Measurements from ENCODE around the gene SUMO3. TPM values are rescaled to one million over a fixed set of nuclear protein-coding genes. Genes with fewer than 3 reads are reported as not detected.

SUMO3 gene
- total and polyA plus RNA-seq, 2 donors: 49.6 to 63.7 TPM

GRCh38 chr21:44822484-44823178 is 4.8 kb upstream of the SUMO3 start:
- no peak overlapping the region for H3K4me3 ChIP-seq (ENCODE audit: low read length in 2 of 2)
- no peaks in the 10 kb centered on the region for H3K36me3 ChIP-seq (ENCODE audit: control insufficient read depth in 2 of 2, insufficient read depth in 2 of 2, low read length in 1 of 2)
- no peak overlapping the region for H3K27ac ChIP-seq (ENCODE audit: low read depth in 1 of 2, low read length in 1 of 2)
- peaks cover 0 to 2% of the 10 kb centered on the region in 2 donors for H3K27me3 ChIP-seq (ENCODE audit: control insufficient read depth in 2 of 2, insufficient read depth in 1 of 2, low read length in 1 of 2)
- no peak for DNase-seq (ENCODE audit: low read depth in 6 of 9, low spot score in 9 of 9)
- peaks cover 0 to 37% of the 10 kb centered on the region in 2 donors for H3K9me3 ChIP-seq (ENCODE audit: control insufficient read depth in 2 of 2, insufficient read depth in 1 of 2, low read length in 1 of 2)
- peaks cover 0 to 3% of the 10 kb centered on the region in 2 donors for H3K4me1 ChIP-seq (ENCODE audit: control insufficient read depth in 2 of 2, insufficient read depth in 2 of 2, low read length in 2 of 2)
- 71% methylated on average over 5 of the region's 5 CpGs for WGBS

DNA sequence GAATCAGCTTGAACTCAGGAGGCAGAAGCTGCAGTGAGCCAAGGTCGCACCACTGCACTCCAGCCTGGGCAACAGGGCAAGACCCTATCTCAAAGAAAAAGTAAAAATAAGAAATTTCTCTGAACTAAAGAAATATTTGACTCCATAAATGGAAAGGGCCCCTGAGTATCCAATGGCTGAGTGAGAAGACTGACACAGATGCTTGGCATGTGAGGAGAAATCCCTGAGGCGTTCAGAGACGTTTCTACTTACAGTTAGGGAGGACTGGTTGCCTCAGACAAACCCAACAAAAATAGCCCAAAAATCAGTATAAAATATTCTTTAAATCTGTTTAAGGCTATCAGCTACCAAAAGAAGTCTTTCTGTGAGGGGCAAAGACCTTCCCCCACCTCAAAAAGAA is 3.0 kb upstream of the SUMO3 start:
- WGBS: 94% methylated on average over 3 of the region's 3 CpGs
- no peaks in the 10 kb centered on the region for H3K36me3 ChIP-seq (ENCODE audit: control insufficient read depth in 2 of 2, insufficient read depth in 2 of 2, low read length in 1 of 2)
- no peak overlapping the region for H3K4me3 ChIP-seq (ENCODE audit: low read length in 2 of 2)
- peaks cover 0 to 2% of the 10 kb centered on the region in 2 donors for H3K27me3 ChIP-seq (ENCODE audit: control insufficient read depth in 2 of 2, insufficient read depth in 1 of 2, low read length in 1 of 2)
- peaks cover 6 to 7% of the 10 kb centered on the region in 2 donors for H3K4me1 ChIP-seq (ENCODE audit: control insufficient read depth in 2 of 2, insufficient read depth in 2 of 2, low read length in 2 of 2)
- peaks cover 0 to 36% of the 10 kb centered on the region in 2 donors for H3K9me3 ChIP-seq (ENCODE audit: control insufficient read depth in 2 of 2, insufficient read depth in 1 of 2, low read length in 1 of 2)
- H3K27ac ChIP-seq (ENCODE audit: low read depth in 1 of 2, low read length in 1 of 2): no peak overlapping the region
- DNase-seq (ENCODE audit: low read depth in 6 of 9, low spot score in 9 of 9): no peak

- WGBS: 98% methylated on average over 33 of the region's 33 CpGs
- peaks cover 6 to 7% of the 10 kb centered on the region in 2 donors for H3K4me1 ChIP-seq (ENCODE audit: control insufficient read depth in 2 of 2, insufficient read depth in 2 of 2, low read length in 2 of 2)
- peaks cover 0 to 2% of the 10 kb centered on the region in 2 donors for H3K27me3 ChIP-seq (ENCODE audit: control insufficient read depth in 2 of 2, insufficient read depth in 1 of 2, low read length in 1 of 2)
- DNase-seq (ENCODE audit: low read depth in 6 of 9, low spot score in 9 of 9): no peak
- no peak overlapping the region for H3K27ac ChIP-seq (ENCODE audit: low read depth in 1 of 2, low read length in 1 of 2)
- peaks cover 0 to 36% of the 10 kb centered on the region in 2 donors for H3K9me3 ChIP-seq (ENCODE audit: control insufficient read depth in 2 of 2, insufficient read depth in 1 of 2, low read length in 1 of 2)
- no peak overlapping the region for H3K4me3 ChIP-seq (ENCODE audit: low read length in 2 of 2)
- H3K36me3 ChIP-seq (ENCODE audit: control insufficient read depth in 2 of 2, insufficient read depth in 2 of 2, low read length in 1 of 2): peaks cover 0 to 3% of the 10 kb centered on the region in 2 donors
Observed at GRCh38 chr21:44819283-44820243, 1.7 kb upstream of the SUMO3 start.

GRCh38 chr21:44818640-44819011 is 764 bp upstream of the SUMO3 start:
- Histone ChIP-seq H3K9me3 (ENCODE audit: control insufficient read depth in 2 of 2, insufficient read depth in 1 of 2, low read length in 1 of 2) (peaks cover 0 to 32% of the 10 kb centered on the region in 2 donors), H3K4me1 (ENCODE audit: control insufficient read depth in 2 of 2, insufficient read depth in 2 of 2, low read length in 2 of 2) (peaks cover 6 to 7% of the 10 kb centered on the region in 2 donors), H3K36me3 (ENCODE audit: control insufficient read depth in 2 of 2, insufficient read depth in 2 of 2, low read length in 1 of 2) (peaks cover 4 to 5% of the 10 kb centered on the region in 2 donors), H3K27me3 (ENCODE audit: control insufficient read depth in 2 of 2, insufficient read depth in 1 of 2, low read length in 1 of 2) (peaks cover 0 to 2% of the 10 kb centered on the region in 2 donors), H3K4me3 (ENCODE audit: low read length in 2 of 2) (peak overlapping the region; percentile 47 to 83), H3K27ac (ENCODE audit: low read depth in 1 of 2, low read length in 1 of 2) (peak overlapping the region in 1 of 2 donors; percentile 94)
- DNase-seq (ENCODE audit: low read depth in 6 of 9, low spot score in 9 of 9): no peak
- 60% methylated on average over 37 of the region's 37 CpGs for WGBS

- H3K4me1 ChIP-seq (ENCODE audit: control insufficient read depth in 2 of 2, insufficient read depth in 2 of 2, low read length in 2 of 2): peaks cover 6 to 7% of the 10 kb centered on the region in 2 donors
- peaks cover 0 to 29% of the 10 kb centered on the region in 2 donors for H3K9me3 ChIP-seq (ENCODE audit: control insufficient read depth in 2 of 2, insufficient read depth in 1 of 2, low read length in 1 of 2)
- H3K27ac ChIP-seq (ENCODE audit: low read depth in 1 of 2, low read length in 1 of 2): peak overlapping the region in 1 of 2 donors; percentile 94
- WGBS: 2% methylated on average over 43 of the region's 43 CpGs
- DNase-seq (ENCODE audit: low read depth in 6 of 9, low spot score in 9 of 9): peak; percentile 66 to 97 (median 90)
- peaks cover 0 to 2% of the 10 kb centered on the region in 2 donors for H3K27me3 ChIP-seq (ENCODE audit: control insufficient read depth in 2 of 2, insufficient read depth in 1 of 2, low read length in 1 of 2)
- peak overlapping the region; percentile 58 to 83 for H3K4me3 ChIP-seq (ENCODE audit: low read length in 2 of 2)
- H3K36me3 ChIP-seq (ENCODE audit: control insufficient read depth in 2 of 2, insufficient read depth in 2 of 2, low read length in 1 of 2): peaks cover 13 to 16% of the 10 kb centered on the region in 2 donors
Observed at GRCh38 chr21:44817506-44817880, 369 bp downstream of the SUMO3 start.

DNA sequence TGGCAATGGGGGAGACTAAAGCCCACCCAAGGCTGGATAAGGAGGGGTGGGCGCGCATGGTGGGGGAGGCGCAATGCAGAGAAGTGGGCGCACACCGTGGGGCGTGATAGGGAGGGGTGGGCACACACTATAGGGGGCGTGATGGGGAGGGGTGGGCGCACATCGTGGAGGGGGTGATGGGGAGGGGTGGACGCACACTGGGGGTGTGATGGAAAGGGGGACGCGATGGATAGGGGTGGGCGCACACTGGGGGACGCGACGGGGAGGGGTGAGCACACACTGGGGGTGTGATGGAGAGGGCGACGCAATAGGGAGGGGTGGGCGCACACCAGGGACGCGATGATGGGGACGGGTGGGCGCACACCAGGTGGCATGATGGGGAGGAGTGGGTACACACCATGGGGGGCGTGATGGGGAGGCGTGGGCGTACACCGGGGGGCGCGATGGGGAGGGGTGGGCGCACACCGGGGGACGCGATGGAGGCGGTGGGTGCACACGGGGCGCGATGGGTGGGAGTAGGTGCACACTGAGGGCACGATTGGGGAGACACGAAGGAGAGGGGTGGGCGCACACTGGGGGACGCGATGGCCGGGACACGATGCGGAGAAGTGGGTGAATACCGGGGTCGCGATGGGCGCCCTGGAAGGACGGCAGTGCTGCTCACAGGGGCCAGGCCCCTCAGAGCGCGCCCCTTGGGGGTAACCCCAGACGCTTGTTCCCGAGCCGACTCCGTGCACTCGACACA is 929 bp downstream of the SUMO3 start:
- WGBS: 74% methylated on average over 57 of the region's 57 CpGs
- Histone ChIP-seq H3K27me3 (ENCODE audit: control insufficient read depth in 2 of 2, insufficient read depth in 1 of 2, low read length in 1 of 2) (peaks cover 0 to 2% of the 10 kb centered on the region in 2 donors), H3K4me1 (ENCODE audit: control insufficient read depth in 2 of 2, insufficient read depth in 2 of 2, low read length in 2 of 2) (peaks cover 6 to 7% of the 10 kb centered on the region in 2 donors), H3K36me3 (ENCODE audit: control insufficient read depth in 2 of 2, insufficient read depth in 2 of 2, low read length in 1 of 2) (peaks cover 16 to 17% of the 10 kb centered on the region in 2 donors), H3K27ac (ENCODE audit: low read depth in 1 of 2, low read length in 1 of 2) (peak overlapping the region in 1 of 2 donors; percentile 61), H3K9me3 (ENCODE audit: control insufficient read depth in 2 of 2, insufficient read depth in 1 of 2, low read length in 1 of 2) (peaks cover 0 to 27% of the 10 kb centered on the region in 2 donors), H3K4me3 (ENCODE audit: low read length in 2 of 2) (peak overlapping the region; percentile 58 to 83)
- no peak for DNase-seq (ENCODE audit: low read depth in 6 of 9, low spot score in 9 of 9)

- Histone ChIP-seq H3K4me1 (ENCODE audit: control insufficient read depth in 2 of 2, insufficient read depth in 2 of 2, low read length in 2 of 2) (peaks cover 6 to 7% of the 10 kb centered on the region in 2 donors), H3K36me3 (ENCODE audit: control insufficient read depth in 2 of 2, insufficient read depth in 2 of 2, low read length in 1 of 2) (peaks cover 16 to 17% of the 10 kb centered on the region in 2 donors), H3K27me3 (ENCODE audit: control insufficient read depth in 2 of 2, insufficient read depth in 1 of 2, low read length in 1 of 2) (peaks cover 0 to 2% of the 10 kb centered on the region in 2 donors), H3K9me3 (ENCODE audit: control insufficient read depth in 2 of 2, insufficient read depth in 1 of 2, low read length in 1 of 2) (peaks cover 0 to 18% of the 10 kb centered on the region in 2 donors), H3K4me3 (ENCODE audit: low read length in 2 of 2) (no peak overlapping the region), H3K27ac (ENCODE audit: low read depth in 1 of 2, low read length in 1 of 2) (no peak overlapping the region)
- 85% methylated on average over 10 of the region's 10 CpGs for WGBS
- DNase-seq (ENCODE audit: low read depth in 6 of 9, low spot score in 9 of 9): no peak
Observed at GRCh38 chr21:44815852-44816628, 1.8 kb downstream of the SUMO3 start.

DNA sequence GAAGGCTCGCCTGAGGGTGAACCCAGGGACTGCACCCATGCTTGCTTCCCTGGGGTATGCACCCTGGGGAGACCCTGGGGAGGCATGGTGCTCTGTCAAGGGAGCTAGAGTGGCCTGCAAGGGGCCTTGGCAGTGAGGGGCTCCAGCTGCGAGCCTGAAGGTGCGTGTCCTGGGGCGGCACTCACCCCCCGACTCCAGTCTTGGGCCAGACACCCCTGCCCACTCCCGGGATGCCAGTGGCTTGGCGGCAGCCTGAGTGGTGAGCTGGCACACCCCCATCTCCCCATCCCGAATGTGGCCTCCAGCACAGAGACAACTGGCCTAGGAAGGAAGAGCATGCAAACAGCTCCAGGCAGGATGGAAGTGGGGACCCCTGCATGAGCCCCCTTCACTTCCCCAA is 2.6 kb downstream of the SUMO3 start:
- Histone ChIP-seq H3K9me3 (ENCODE audit: control insufficient read depth in 2 of 2, insufficient read depth in 1 of 2, low read length in 1 of 2) (peaks cover 0 to 13% of the 10 kb centered on the region in 2 donors), H3K4me1 (ENCODE audit: control insufficient read depth in 2 of 2, insufficient read depth in 2 of 2, low read length in 2 of 2) (peaks cover 6 to 7% of the 10 kb centered on the region in 2 donors), H3K4me3 (ENCODE audit: low read length in 2 of 2) (no peak overlapping the region), H3K27ac (ENCODE audit: low read depth in 1 of 2, low read length in 1 of 2) (no peak overlapping the region), H3K27me3 (ENCODE audit: control insufficient read depth in 2 of 2, insufficient read depth in 1 of 2, low read length in 1 of 2) (peaks cover 0 to 2% of the 10 kb centered on the region in 2 donors), H3K36me3 (ENCODE audit: control insufficient read depth in 2 of 2, insufficient read depth in 2 of 2, low read length in 1 of 2) (peaks cover 19 to 23% of the 10 kb centered on the region in 2 donors)
- DNase-seq (ENCODE audit: low read depth in 6 of 9, low spot score in 9 of 9): no peak
- 99% methylated on average over 8 of the region's 8 CpGs for WGBS

Data from thymus (tissue), 11 donors.